Measurements from ENCODE around the gene ARF5. TPM values are rescaled to one million over a fixed set of nuclear protein-coding genes. Genes with fewer than 3 reads are reported as not detected.

Gene ARF5
- total RNA-seq, 2 donors from 2014 or later, result 194 to 218 TPM

GRCh38 chr7:127638197-127638596, 50.0 kb downstream of the ARF5 start:
- H3K27ac ChIP-seq, result no peak overlapping the region
- no peak for DNase-seq (ENCODE audit: low spot score)
- H3K4me1 ChIP-seq (replicated peaks), result no peaks in the 10 kb centered on the region
- H3K27me3 ChIP-seq (replicated peaks; ENCODE audit: insufficient read depth), result no peaks in the 10 kb centered on the region
- intact Hi-C loops (cut with DNase I), result no loop called here
- H3K36me3 ChIP-seq, result no peaks in the 10 kb centered on the region
- no peak overlapping the region for H3K4me3 ChIP-seq
- TF ChIP-seq POLR2AphosphoS5 (IDR thresholded peaks at IDR 0.05) (no peak), POLR2A (IDR thresholded peaks at IDR 0.05) (no peak)
- TF ChIP-seq, protein P1, sequence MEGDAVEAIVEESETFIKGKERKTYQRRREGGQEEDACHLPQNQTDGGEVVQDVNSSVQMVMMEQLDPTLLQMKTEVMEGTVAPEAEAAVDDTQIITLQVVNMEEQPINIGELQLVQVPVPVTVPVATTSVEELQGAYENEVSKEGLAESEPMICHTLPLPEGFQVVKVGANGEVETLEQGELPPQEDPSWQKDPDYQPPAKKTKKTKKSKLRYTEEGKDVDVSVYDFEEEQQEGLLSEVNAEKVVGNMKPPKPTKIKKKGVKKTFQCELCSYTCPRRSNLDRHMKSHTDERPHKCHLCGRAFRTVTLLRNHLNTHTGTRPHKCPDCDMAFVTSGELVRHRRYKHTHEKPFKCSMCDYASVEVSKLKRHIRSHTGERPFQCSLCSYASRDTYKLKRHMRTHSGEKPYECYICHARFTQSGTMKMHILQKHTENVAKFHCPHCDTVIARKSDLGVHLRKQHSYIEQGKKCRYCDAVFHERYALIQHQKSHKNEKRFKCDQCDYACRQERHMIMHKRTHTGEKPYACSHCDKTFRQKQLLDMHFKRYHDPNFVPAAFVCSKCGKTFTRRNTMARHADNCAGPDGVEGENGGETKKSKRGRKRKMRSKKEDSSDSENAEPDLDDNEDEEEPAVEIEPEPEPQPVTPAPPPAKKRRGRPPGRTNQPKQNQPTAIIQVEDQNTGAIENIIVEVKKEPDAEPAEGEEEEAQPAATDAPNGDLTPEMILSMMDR (IDR thresholded peaks at IDR 0.05), result no peak
- H3K9me3 ChIP-seq, result no peaks in the 10 kb centered on the region

Other genes with a start within 250 kb of the ARF5 start
- gene ZNF800, start 195.7 kb upstream of the ARF5 start, total RNA-seq, result 10 to 100 TPM; 29.8 to 33.9 TPM
- 10 to 100 TPM; 22.5 to 32.3 TPM for gene GCC1, start 2.8 kb upstream of the ARF5 start, total RNA-seq
- 1 to 10 TPM; 1.2 to 7.6 TPM for gene FSCN3, start 5.3 kb downstream of the ARF5 start, total RNA-seq
- gene PAX4, start 29.7 kb downstream of the ARF5 start, total RNA-seq, result not detected
- 100 to 1,000 TPM; 175 to 190 TPM for gene SND1, start 63.8 kb downstream of the ARF5 start, total RNA-seq